GM23338 (cell line): Measurements from ENCODE around the gene AP2A2. TPM values are rescaled to one million over a fixed set of nuclear protein-coding genes. Genes with fewer than 3 reads are reported as not detected.

Experiments
- ATAC-seq: fragments of 200-7000 bp; cut with Tn5 transposase; 3 replicates; pipeline ENCODE4 v1.9.1; 2020
- DNase-seq: peaks from one replicate; pipeline ENCODE4 v3.0.0-alpha.2; 2015; ENCODE audit warnings: low spot score
- H2AFZ ChIP-seq: fragments of 200-600 bp; sonication (generic); 2 replicates; pipeline ENCODE4 v1.8.0; 2016; ENCODE audit warnings: antibody characterized with exemption, mild to moderate bottlenecking, moderate library complexity
- H3F3A ChIP-seq: fragments of 200-600 bp; sonication (generic); replicated peaks from 2 replicates; pipeline ENCODE4 v1.8.0; 2017; ENCODE audit warnings: antibody characterized with exemption, mixed run types, low read depth
- H3K27ac ChIP-seq: fragments of 200-600 bp; sonication (generic); 2 replicates; pipeline ENCODE4 v1.6.1; 2016; ENCODE audit warnings: low read depth
- H3K27me3 ChIP-seq: fragments of 200-600 bp; sonication (generic); 2 replicates; pipeline ENCODE4 v1.8.0; 2016; ENCODE audit warnings: mild to moderate bottlenecking, mixed run types, moderate library complexity; ENCODE audit not compliant: insufficient read depth
- H3K36me3 ChIP-seq: fragments of 200-600 bp; sonication (generic); 2 replicates; pipeline ENCODE4 v1.8.0; 2016; ENCODE audit warnings: mild to moderate bottlenecking; ENCODE audit not compliant: insufficient read depth
- H3K4me1 ChIP-seq: fragments of 200-600 bp; sonication (generic); 2 replicates; pipeline ENCODE4 v1.8.0; 2016; ENCODE audit warnings: mild to moderate bottlenecking, moderate library complexity; ENCODE audit not compliant: insufficient read depth
- H3K4me2 ChIP-seq: fragments of 200-600 bp; sonication (generic); 2 replicates; pipeline ENCODE4 v1.7.1; 2017; ENCODE audit warnings: mixed run types
- H3K4me3 ChIP-seq: fragments of 200-600 bp; sonication (generic); 2 replicates; pipeline ENCODE4 v1.6.1; 2016; ENCODE audit warnings: mixed run types
- H3K79me2 ChIP-seq: fragments of 200-600 bp; sonication (generic); replicated peaks from 2 replicates; pipeline ENCODE4 v1.8.0; 2017; ENCODE audit warnings: mild to moderate bottlenecking; ENCODE audit not compliant: insufficient read depth
- H3K9me2 ChIP-seq: fragments of 200-600 bp; sonication (generic); 2 replicates; pipeline ENCODE4 v1.8.0; 2017; ENCODE audit not compliant: insufficient read depth
- H4K20me1 ChIP-seq: fragments of 200-600 bp; sonication (generic); replicated peaks from 2 replicates; pipeline ENCODE4 v1.8.0; 2017; ENCODE audit warnings: mild to moderate bottlenecking; ENCODE audit not compliant: insufficient read depth
- H3K27ac Mint-ChIP-seq: 2 replicates; pipeline ENCODE4 v1.8.0; 2020; ENCODE audit warnings: inconsistent platforms, mild to moderate bottlenecking, moderate library complexity, mixed read lengths
- H3K27me3 Mint-ChIP-seq: 3 replicates; pipeline ENCODE4 v1.8.0; 2022; ENCODE audit warnings: low read depth, mild to moderate bottlenecking, moderate library complexity, mixed read lengths, inconsistent platforms; ENCODE audit not compliant: insufficient read depth, poor library complexity
- H3K36me3 Mint-ChIP-seq: 3 replicates; pipeline ENCODE4 v1.8.0; 2021; ENCODE audit warnings: low read depth, mild to moderate bottlenecking, inconsistent platforms, moderate library complexity, mixed read lengths
- H3K4me1 Mint-ChIP-seq: 3 replicates; pipeline ENCODE4 v1.8.0; 2020; ENCODE audit warnings: mild to moderate bottlenecking, inconsistent platforms, mixed read lengths
- H3K4me3 Mint-ChIP-seq: 3 replicates; pipeline ENCODE4 v1.8.0; 2021; ENCODE audit warnings: moderate library complexity, mild to moderate bottlenecking, inconsistent platforms, mixed read lengths
- H3K9me3 Mint-ChIP-seq: 3 replicates; pipeline ENCODE4 v1.8.0; 2020; ENCODE audit warnings: moderate library complexity, mild to moderate bottlenecking, inconsistent platforms, mixed read lengths
- CREB1 ChIP-seq: fragments of 250-450 bp; sonication (Bioruptor Pico); IDR thresholded peaks from 2 replicates; pipeline ENCODE4 v1.5.0; 2020; ENCODE audit warnings: low read depth, mild to moderate bottlenecking, moderate library complexity
- CTCF ChIP-seq, 2 experiments: fragments of 200-600 bp in 1 of 2; sonication (generic) in 1 of 2; conservative IDR thresholded peaks; 2 replicates each; pipeline versions ENCODE4 v1.5.1 to v1.6.1; 2016 to 2017; ENCODE audit warnings: antibody characterized with exemption in 2 of 2, low read depth in 2 of 2, mild to moderate bottlenecking in 2 of 2, moderate library complexity in 1 of 2
- ETS1 ChIP-seq: IDR thresholded peaks from 2 replicates; pipeline ENCODE4 v1.6.1; 2016; ENCODE audit warnings: antibody characterized with exemption
- EZH2 ChIP-seq: fragments of 200-600 bp; sonication (generic); IDR thresholded peaks from one replicate; pipeline ENCODE4 v1.8.0; 2017; ENCODE audit warnings: antibody characterized with exemption, mild to moderate bottlenecking, low read depth; ENCODE audit not compliant: unreplicated experiment
- EZH2phosphoT487 ChIP-seq: fragments of 200-600 bp; sonication (generic); IDR thresholded peaks from one replicate; pipeline ENCODE4 v1.8.1; 2018; ENCODE audit warnings: antibody characterized with exemption; ENCODE audit not compliant: unreplicated experiment
- JUNB ChIP-seq: IDR thresholded peaks from one replicate; pipeline ENCODE4 v1.6.1; 2016; ENCODE audit warnings: antibody characterized with exemption; ENCODE audit not compliant: unreplicated experiment
- NANOG ChIP-seq: IDR thresholded peaks from 2 replicates; pipeline ENCODE4 v1.6.1; 2016; ENCODE audit warnings: antibody characterized with exemption, borderline replicate concordance
- POLR2AphosphoS5 ChIP-seq: IDR thresholded peaks from 2 replicates; pipeline ENCODE4 v1.6.1; 2016; ENCODE audit warnings: antibody characterized with exemption, low read depth
- REST ChIP-seq: IDR thresholded peaks from one replicate; pipeline ENCODE4 v1.6.1; 2018; ENCODE audit warnings: antibody characterized with exemption; ENCODE audit not compliant: unreplicated experiment
- STAT1 ChIP-seq: IDR thresholded peaks from one replicate; pipeline ENCODE4 v1.6.1; 2016; ENCODE audit warnings: antibody characterized with exemption; ENCODE audit not compliant: unreplicated experiment
- ZNF114 ChIP-seq: fragments of 250-450 bp; sonication (Bioruptor Pico); IDR thresholded peaks from 2 replicates; pipeline ENCODE4 v1.5.0; 2020; ENCODE audit warnings: mild to moderate bottlenecking, moderate library complexity
- polyA plus RNA-seq: library from polyadenylated mRNA; unstranded; fragments of >200 nt; fragmentation: Nextera tagmentation; extraction: Ambion mirVana; gene quantifications from 2 replicates; pipeline ENCODE4 v1.2.1, GENCODE V29; 2016
- total RNA-seq: library from RNA; depleted of rRNA; stranded (reverse); fragments of >200 nt; shearing (Covaris generic); gene quantifications from 2 replicates; pipeline ENCODE4 v1.2.3, GENCODE V29; 2014

Gene AP2A2
- total and polyA plus RNA-seq, 2 experiments from 2014 or later = 23.7 to 47.5 TPM

GRCh38 chr11:933142-933851 lies 7.6 kb downstream of the AP2A2 start:
- peak overlapping the region; percentile 32; the same call in 2 of the 3 replicates for H3K4me3 Mint-ChIP-seq
- Histone ChIP-seq H3K4me1 (peaks cover 48% of the 10 kb centered on the region), H3K27ac (peak overlapping the region; percentile 56), H4K20me1 (peaks cover 20% of the 10 kb centered on the region; the same call in 1 of the 2 replicates), H3F3A (peaks cover 15% of the 10 kb centered on the region), H3K4me3 (peak overlapping the region; percentile 26; the same call in 1 of the 2 replicates), H3K27me3 (no peaks in the 10 kb centered on the region), H3K36me3 (no peaks in the 10 kb centered on the region), H3K9me2 (no peaks in the 10 kb centered on the region), H3K79me2 (peaks cover 91% of the 10 kb centered on the region), H3K4me2 (peak overlapping the region; percentile 46), H2AFZ (no peak overlapping the region)
- ATAC-seq = no peak
- no peaks in the 10 kb centered on the region for H3K9me3 Mint-ChIP-seq
- peak overlapping the region; percentile 88; the same call in 1 of the 2 replicates for H3K27ac Mint-ChIP-seq
- TF ChIP-seq CREB1 (CRISPR knock-in tag) (no peak), JUNB (no peak)
- peaks cover 52% of the 10 kb centered on the region for H3K4me1 Mint-ChIP-seq
- peaks cover 8% of the 10 kb centered on the region for H3K27me3 Mint-ChIP-seq
- H3K36me3 Mint-ChIP-seq = peaks cover 11% of the 10 kb centered on the region; the same call in 2 of the 3 replicates
- no peak for DNase-seq

- no peak overlapping the region for H2AFZ ChIP-seq
- peak; percentile 70 for DNase-seq
- TF ChIP-seq EZH2 = no peak
- TF ChIP-seq POLR2AphosphoS5 = no peak
- no peak for TF ChIP-seq REST
- no peak for TF ChIP-seq NANOG
- TF ChIP-seq STAT1 = no peak
- TF ChIP-seq ZNF114 (CRISPR knock-in tag) = no peak
- TF ChIP-seq EZH2phosphoT487 = no peak
- no peak for TF ChIP-seq CREB1 (CRISPR knock-in tag)
- TF ChIP-seq CTCF (conservative IDR thresholded peaks at IDR 0.05; ENCODE audit: low read depth in 2 of 2) = no peak
- TF ChIP-seq ETS1 = no peak
Measured at GRCh38 chr11:933936-934335, 8.3 kb downstream of the AP2A2 start.

More at GRCh38 chr11:933936-934335, 8.3 kb downstream of the AP2A2 start:
- Histone ChIP-seq H3K36me3 (no peaks in the 10 kb centered on the region), H3K4me2 (peak overlapping the region; percentile 46), H3K4me3 (peak overlapping the region; percentile 26; the same call in 1 of the 2 replicates), H3K9me2 (no peaks in the 10 kb centered on the region), H3F3A (peaks cover 15% of the 10 kb centered on the region), H3K27me3 (no peaks in the 10 kb centered on the region), H3K79me2 (peaks cover 91% of the 10 kb centered on the region), H3K4me1 (peaks cover 50% of the 10 kb centered on the region), H3K27ac (peak overlapping the region; percentile 56), H4K20me1 (peaks cover 14% of the 10 kb centered on the region; the same call in 1 of the 2 replicates)
- peak overlapping the region; percentile 32; the same call in 2 of the 3 replicates for H3K4me3 Mint-ChIP-seq
- H3K4me1 Mint-ChIP-seq = peaks cover 51% of the 10 kb centered on the region
- peaks cover 8% of the 10 kb centered on the region; the same call in 2 of the 3 replicates for H3K36me3 Mint-ChIP-seq
- H3K9me3 Mint-ChIP-seq = no peaks in the 10 kb centered on the region
- peaks cover 8% of the 10 kb centered on the region for H3K27me3 Mint-ChIP-seq
- H3K27ac Mint-ChIP-seq = no peak overlapping the region
- peak; percentile 39 for ATAC-seq
